Midbrain (tissue), 1 donor: ENCODE results near the gene FBN2.
"Not testable (repeated sequence)": the region's sequence is repeated elsewhere in the genome, so short reads cannot be mapped to it uniquely, and the experiment has no call there.

Experiments used
- DNase-seq: peaks from one replicate; lab custom pipeline; 2025; lab: John Stamatoyannopoulos, UW

FBN2 gene

GRCh38 chr5:128358826-128359225 is 179.2 kb downstream of the FBN2 start:
- DNase-seq, result no peak

DNA sequence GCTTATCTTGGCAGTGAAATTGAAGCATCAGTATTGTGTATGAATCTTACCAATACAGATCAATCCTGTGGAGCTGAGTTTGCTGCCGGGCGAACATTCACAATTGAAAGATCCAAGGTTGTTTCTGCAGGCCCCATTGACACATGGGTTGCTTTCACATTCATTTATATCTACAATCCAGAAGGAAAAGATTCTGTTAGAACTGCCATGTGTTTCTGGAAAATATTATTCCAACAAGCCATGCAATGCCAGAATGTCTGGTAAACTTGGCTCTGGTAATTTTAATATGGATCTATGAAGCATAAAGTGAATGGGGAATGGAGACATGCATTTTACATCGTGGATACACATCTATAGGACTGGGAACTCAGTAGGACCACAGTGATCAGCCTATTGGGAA is 180.8 kb downstream of the FBN2 start:
- DNase-seq, result no peak

DNA sequence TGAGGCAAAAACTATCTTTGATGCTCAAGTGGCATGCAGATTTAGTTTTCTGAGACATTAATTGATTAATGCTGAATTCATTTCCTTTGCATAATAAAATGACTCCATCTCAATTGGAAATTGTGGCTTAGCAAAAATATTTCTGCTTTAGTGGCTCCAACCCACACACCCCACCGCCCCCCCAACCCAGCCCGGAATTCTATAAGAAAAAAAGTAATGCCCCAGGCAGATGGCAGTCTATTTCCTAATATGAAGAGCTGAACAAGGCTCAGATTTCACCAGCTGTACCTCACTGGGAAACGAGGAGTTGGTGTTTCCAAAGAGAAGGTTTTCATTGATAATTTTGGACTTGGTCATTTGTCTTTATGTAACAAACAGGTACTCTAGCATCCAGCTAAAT is 182.1 kb downstream of the FBN2 start:
- no peak for DNase-seq

DNA sequence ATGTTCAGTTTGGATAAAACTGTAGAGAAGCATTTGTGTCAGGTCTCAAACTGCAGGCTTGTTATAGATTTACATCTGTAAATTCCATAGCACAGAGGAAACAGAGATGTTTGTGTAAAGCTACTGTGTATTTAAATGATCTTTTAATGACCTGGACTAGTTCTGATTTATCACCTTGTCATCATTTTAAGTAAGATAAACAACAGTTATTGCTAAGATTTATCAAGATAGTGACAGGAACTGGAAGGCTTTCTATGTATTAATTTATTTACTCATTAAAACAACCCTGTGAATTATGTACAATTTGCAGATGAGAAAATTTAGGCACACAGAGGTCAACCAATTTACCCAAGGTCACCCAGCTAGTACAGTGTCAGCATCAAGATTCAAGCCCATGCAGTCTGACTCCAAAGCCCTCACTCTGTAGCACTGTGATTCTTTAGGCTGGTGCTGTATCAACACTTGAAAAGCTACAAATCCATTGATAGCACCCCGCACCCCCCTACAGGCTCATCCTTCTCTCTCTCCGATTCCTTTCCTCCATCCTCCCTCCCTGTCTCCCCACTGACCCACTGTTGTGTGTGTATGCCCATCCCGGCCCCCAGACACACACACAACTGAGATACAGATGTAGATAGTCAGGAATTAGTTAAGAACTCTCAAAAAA is 184.5 kb downstream of the FBN2 start:
- no peak for DNase-seq

- no peak for DNase-seq
Observed at GRCh38 chr5:128350705-128351104, 187.3 kb downstream of the FBN2 start.

DNA sequence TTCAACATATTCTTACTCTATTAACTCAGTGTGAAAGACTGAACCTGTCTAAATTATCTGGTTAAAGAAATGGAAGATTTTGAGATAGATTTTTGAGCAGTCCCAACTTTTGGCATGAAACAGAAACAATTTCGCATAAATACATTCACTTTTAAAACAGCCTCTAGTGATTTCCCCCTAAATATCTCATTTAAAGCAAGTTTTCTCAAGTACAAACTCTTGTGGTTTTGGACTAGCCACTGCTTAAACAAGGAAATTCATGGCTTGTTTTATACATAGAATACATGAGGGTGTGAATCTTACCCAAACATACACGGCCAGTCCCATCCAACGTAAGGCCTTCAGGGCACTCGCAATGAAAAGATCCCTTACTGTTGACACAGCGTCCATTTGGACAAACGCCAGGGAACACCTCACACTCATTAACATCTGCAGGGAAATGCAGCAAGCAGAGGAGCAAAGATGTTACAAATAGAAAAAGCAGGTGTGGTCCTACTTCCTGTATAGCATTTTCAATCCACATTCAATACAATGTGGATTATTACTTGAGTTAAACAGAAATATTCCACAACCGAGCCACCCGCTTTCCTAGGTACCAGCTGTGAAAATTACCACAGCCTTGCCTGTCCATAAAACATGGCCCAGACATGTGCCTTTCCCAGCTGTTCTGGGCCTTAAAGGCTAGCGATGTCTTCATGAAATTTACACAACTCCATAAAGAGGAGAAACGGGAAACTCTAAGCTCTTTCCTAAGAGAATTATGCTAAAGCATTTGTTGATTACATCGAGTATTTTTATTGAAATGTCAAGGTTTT is 188.8 kb downstream of the FBN2 start:
- DNase-seq, result no peak

GRCh38 chr5:128346038-128346437 is 192.0 kb downstream of the FBN2 start:
- no peak for DNase-seq

- no peak for DNase-seq
Observed at GRCh38 chr5:128345247-128345646, 192.8 kb downstream of the FBN2 start.

DNA sequence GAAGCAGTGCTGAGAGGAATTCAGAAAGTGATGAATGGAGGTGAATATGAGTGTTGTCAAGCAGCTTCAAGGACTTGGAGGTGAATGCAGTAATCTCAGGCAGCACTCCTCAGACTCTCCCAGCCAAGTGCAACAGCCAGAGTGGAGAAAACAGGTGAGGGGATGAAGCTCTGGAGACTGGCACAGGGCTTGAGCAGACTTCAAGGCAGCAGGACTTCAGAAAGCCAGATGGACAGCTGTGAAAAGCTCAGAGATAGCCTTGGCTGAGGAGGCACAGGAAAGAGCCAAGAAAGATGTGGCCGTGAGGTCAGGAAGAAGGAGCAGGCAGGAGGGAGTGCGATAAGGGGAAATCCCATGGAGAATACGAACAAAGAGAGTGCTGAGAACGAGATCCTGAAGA is 194.9 kb downstream of the FBN2 start:
- no peak for DNase-seq

DNA sequence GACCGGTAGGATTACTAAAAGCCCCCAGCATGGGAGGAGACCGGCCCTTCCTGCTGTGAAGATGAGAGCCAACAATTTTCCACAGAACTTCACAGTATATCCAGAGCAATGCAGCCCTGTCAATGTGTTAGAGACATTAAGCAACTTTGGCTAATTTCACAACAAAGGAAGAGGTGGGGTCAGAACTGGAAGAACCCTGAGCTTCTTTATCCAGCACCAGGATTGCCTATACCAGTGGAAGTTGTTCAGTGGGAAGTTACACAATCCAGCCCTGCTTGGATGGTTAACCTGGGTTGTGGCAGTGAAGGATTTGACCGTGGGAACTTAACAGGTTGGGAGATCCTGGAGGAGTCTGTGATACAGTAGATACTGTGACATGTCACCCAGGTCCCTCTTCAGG is 197.0 kb downstream of the FBN2 start:
- DNase-seq, result no peak

GRCh38 chr5:128340648-128341047 is 197.4 kb downstream of the FBN2 start:
- no peak for DNase-seq

GRCh38 chr5:128339585-128339984 is 198.5 kb downstream of the FBN2 start:
- no peak for DNase-seq

DNA sequence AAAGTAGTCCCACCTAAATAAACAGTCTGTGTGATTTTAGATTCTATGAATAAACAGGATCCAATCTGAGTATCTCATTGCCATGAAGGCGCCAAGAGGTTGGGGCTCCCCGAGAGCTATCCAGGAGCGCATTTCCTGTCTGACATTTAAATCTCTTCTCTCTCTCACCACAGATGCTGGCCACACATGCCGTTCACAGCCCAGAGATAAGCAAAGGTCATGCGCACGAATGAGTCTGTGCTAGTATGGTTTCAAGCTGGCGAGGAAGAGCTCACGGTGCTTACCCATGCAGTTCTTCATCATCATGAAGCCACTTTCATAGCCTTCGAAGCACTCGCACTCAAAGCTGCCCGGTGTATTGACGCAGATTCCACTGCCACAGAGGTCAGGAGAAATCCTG is 199.4 kb downstream of the FBN2 start:
- no peak for DNase-seq

GRCh38 chr5:128335339-128335738 is 202.7 kb downstream of the FBN2 start:
- DNase-seq, result no peak

- no peak for DNase-seq
Observed at GRCh38 chr5:128334010-128334716, 203.9 kb downstream of the FBN2 start.

DNA sequence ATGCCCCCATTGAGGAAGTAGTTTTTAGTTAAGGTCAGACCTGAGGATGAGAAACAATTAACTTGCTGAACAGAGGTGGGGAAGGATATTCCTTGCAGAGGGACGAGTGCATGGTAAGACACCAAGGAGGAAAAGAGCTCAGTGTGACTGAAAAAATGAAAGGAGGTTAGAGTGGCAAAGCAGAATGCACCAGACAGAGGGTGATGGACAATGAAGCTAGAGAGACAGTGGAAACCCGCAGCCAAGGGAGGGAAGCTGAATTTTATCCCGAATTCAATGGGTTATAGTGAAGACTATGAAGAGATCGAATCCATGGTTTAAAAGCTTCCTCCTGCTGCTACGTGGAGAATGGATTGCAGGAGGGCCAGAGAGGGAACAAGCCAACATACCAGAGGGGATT is 206.8 kb downstream of the FBN2 start:
- no peak for DNase-seq

DNA sequence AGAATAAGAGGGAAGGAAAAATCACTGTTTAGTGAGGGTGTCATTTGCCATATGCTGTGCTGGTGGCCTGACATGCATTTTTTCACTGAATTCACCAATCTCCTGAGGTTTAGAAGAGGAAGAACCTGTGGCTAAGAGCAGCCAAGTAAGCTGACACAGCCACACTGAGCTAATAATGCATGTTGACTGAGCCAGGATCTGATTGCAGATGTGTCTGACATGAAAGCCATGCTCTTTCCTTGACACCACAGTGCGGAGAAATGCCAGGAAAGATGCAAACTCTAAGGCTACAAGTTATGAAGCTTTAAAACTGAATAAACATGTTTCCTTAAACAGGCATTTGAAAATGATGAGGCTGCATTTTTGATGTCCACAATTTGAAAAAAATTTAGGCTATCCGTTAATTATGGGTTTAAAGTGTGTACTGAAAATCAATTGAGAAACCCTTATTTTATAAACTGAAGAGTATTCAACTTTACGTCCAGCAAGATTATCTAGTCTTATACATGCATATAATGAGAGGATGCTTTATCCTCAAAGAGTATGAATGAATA is 208.6 kb downstream of the FBN2 start:
- no peak for DNase-seq

GRCh38 chr5:128328446-128328845 is 209.6 kb downstream of the FBN2 start:
- DNase-seq, result no peak

DNA sequence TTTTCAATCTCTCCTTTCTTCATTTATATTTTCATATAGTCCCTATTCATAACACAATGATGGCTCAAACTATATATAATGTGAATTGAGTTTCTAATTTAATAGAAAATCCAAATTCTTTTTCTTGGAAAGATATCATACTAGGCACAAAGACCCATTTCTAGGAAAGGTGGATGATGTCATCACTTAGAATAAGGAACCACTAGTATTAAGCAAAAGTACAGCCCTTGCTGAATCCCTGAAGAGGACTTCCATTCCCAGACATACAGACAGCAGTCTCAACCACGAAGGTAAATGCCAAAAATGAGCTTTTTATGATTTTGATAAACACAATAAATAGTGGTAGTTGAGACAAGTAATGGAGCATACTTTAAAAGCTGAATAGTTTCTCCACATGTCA is 210.0 kb downstream of the FBN2 start:
- no peak for DNase-seq

DNA sequence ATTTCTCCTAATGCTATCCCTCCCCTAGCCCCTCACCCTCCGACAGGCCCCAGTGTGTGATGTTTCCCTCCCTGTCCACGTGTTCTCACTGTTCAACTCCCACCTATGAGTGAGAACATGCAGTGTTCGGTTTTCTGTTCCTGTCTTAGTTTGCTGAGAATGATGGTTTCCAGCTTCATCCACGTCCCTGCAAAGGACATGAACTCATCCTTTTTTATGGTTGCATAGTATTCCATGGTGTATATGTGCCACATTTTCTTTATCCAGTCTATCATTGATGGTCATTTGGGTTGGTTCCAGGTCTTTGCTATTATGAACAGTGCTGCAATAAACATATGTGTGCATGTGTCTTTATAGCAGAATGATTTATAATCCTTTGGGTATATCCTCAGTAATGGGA is 216.6 kb downstream of the FBN2 start:
- DNase-seq, result not testable (repeated sequence)

GRCh38 chr5:128318691-128319090 is 219.4 kb downstream of the FBN2 start:
- no peak for DNase-seq

- no peak for DNase-seq
Observed at GRCh38 chr5:128317481-128317880, 220.6 kb downstream of the FBN2 start.

DNA sequence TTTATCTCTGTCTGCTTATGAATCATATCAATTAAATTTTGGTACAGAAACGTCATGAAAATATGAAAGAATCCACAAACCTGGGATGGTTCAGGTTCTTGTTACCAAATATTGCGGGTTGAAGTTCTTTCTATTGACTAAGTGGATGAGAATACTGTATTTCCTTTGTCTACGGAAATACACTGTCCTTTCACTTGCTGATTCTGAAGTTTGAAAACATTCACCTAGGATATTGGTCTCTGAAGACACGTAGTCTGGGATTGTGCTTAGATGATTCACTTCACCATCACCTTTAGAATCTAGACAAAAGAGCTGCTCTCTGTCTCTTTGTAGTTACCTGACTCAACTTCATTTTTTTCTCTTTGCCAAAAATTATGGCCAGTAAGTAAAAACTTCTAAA is 222.4 kb downstream of the FBN2 start:
- DNase-seq, result no peak
